Natural killer cell (primary cell): Measurements from ENCODE around the gene GTF3A. TPM values are rescaled to one million over a fixed set of nuclear protein-coding genes. Genes with fewer than 3 reads are reported as not detected.

Source experiments
- ATAC-seq, 3 donors: fragments of 150-1000 bp in 2 of 3; fragments of 200-7000 bp in 1 of 3; cut with Tn5 transposase; 1 replicate in 1 of 3; 2 replicates in 2 of 3; pipeline ENCODE4 v1.10.0; 2021; ENCODE audit warnings: mild to moderate bottlenecking in 2 of 3, moderate library complexity in 2 of 3
- DNase-seq, 2 donors: peaks; one replicate each; pipeline versions ENCODE4 v3.0.0 to v3.0.0-alpha.2; 2013 to 2021; ENCODE audit warnings: mixed read lengths in 1 of 2
- H3K27ac ChIP-seq: one replicate; pipeline ENCODE4 v1.5.1; 2013; ENCODE audit warnings: mild to moderate bottlenecking, low read length
- H3K27me3 ChIP-seq: one replicate; pipeline ENCODE4 v1.6.1; 2013; ENCODE audit warnings: low read length; ENCODE audit not compliant: control insufficient read depth, insufficient read depth
- H3K36me3 ChIP-seq: one replicate; pipeline ENCODE4 v1.6.1; 2013; ENCODE audit warnings: low read length; ENCODE audit not compliant: control insufficient read depth, insufficient read depth
- H3K4me1 ChIP-seq: one replicate; pipeline ENCODE4 v1.6.1; 2013; ENCODE audit warnings: low read length; ENCODE audit not compliant: control insufficient read depth, insufficient read depth
- H3K4me3 ChIP-seq: one replicate; pipeline ENCODE4 v1.5.1; 2013; ENCODE audit warnings: low read length
- H3K9me3 ChIP-seq: one replicate; pipeline ENCODE4 v1.6.1; 2013; ENCODE audit warnings: low read length; ENCODE audit not compliant: control insufficient read depth, insufficient read depth
- H3K27ac Mint-ChIP-seq, 2 donors: one replicate each; pipeline ENCODE4 v1.8.0; 2022; ENCODE audit warnings: mild to moderate bottlenecking in 2 of 2, mixed read lengths in 2 of 2, moderate library complexity in 1 of 2
- H3K27me3 Mint-ChIP-seq, 2 donors: one replicate each; pipeline ENCODE4 v1.8.0; 2022; ENCODE audit warnings: low read depth in 2 of 2, mixed read lengths in 2 of 2
- H3K36me3 Mint-ChIP-seq: one replicate; pipeline ENCODE4 v1.8.0; 2022; ENCODE audit warnings: mixed read lengths
- H3K4me1 Mint-ChIP-seq, 2 donors: one replicate each; pipeline ENCODE4 v1.8.0; 2022; ENCODE audit warnings: mixed read lengths in 2 of 2
- H3K4me3 Mint-ChIP-seq: one replicate; pipeline ENCODE4 v1.8.0; 2022; ENCODE audit warnings: mild to moderate bottlenecking, moderate library complexity, mixed read lengths
- H3K9me3 Mint-ChIP-seq, 2 donors: one replicate each; pipeline ENCODE4 v1.8.0; 2022; ENCODE audit warnings: mixed read lengths in 2 of 2
- CTCF ChIP-seq: fragments of 200-600 bp; IDR thresholded peaks from one replicate; pipeline ENCODE4 v1.8.0; 2022; ENCODE audit warnings: antibody characterized with exemption
- WGBS: methylation state at CpG from one replicate; pipeline ENCODE4 v1.1.7; 2013; ENCODE audit warnings: missing lambda C conversion rate; ENCODE audit not compliant: insufficient coverage; 5-methylcytosine and 5-hydroxymethylcytosine counted together
- intact Hi-C: fragments of 100-400 bp; cut with micrococcal nuclease; formaldehyde crosslinking; loops from one replicate; pipeline ENCODE4 v1.14.2; 2022
- total RNA-seq, 4 donors: library from RNA; stranded (reverse); fragments of 120-200 nt in 1 of 4; gene quantifications; one replicate each; pipeline versions ENCODE4 v1.2.3 to v1.2.4, GENCODE V29; 2013 to 2022

The GTF3A gene
- total RNA-seq, 3 donors from 2014 or later (not counting 1 experiment from before 2014, with no cell fraction given): 129 to 132 (median 130) TPM

DNA sequence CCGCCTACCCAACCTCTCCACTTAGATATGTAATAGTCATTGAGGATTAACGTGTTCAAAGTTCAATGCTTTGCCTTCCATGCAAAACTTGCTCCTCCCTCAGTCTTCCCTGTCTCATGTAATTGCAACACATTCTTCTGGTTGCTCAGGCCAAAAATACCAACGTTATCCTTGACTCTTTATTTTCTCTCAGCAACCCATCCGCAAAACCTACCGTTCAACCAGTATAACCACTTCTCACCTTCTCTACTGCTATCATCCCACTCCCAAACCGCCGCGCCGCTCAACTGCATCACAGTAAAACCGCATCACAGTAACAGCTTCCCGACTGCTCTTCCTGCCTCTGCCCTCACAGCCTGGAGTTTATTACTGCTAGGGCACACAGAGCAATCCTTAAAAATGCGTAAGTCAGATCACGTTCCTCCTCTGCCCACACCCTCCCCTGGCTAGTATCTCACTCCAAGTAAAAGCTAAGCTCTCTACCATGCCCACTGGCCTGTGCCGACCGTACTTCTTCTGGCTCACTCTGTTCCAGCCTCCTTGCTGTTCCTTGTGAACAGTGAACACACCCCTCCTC, 17.7 kb downstream of the GTF3A start:
- no peaks in the 10 kb centered on the region for H3K27me3 ChIP-seq
- Mint-ChIP-seq H3K4me1 (peaks cover 48 to 53% of the 10 kb centered on the region in 2 donors), H3K36me3 (no peaks in the 10 kb centered on the region), H3K9me3 (no peaks in the 10 kb centered on the region), H3K27ac (peak overlapping the region; percentile 53 to 78), H3K4me3 (peak overlapping the region; percentile 74), H3K27me3 (no peaks in the 10 kb centered on the region)
- intact Hi-C loops: no loop called here
- 12% methylated on average over 14 of the region's 15 CpGs for WGBS
- no peak for TF ChIP-seq CTCF
- H3K36me3 ChIP-seq: peaks cover 12% of the 10 kb centered on the region
- ATAC-seq: peak; percentile 57 to 62 (median 59)
- H3K4me3 ChIP-seq: peak overlapping the region; percentile 4
- H3K4me1 ChIP-seq: peaks cover 38% of the 10 kb centered on the region
- peak overlapping the region; percentile 51 for H3K27ac ChIP-seq
- H3K9me3 ChIP-seq: no peaks in the 10 kb centered on the region
- DNase-seq: peak in 1 of 2 donors; percentile 68

- H3K36me3 ChIP-seq: peaks cover 8% of the 10 kb centered on the region
- H3K9me3 Mint-ChIP-seq: no peaks in the 10 kb centered on the region
- no peaks in the 10 kb centered on the region for H3K9me3 ChIP-seq
- H3K4me1 ChIP-seq: peaks cover 38% of the 10 kb centered on the region
- no peaks in the 10 kb centered on the region for H3K27me3 Mint-ChIP-seq
- TF ChIP-seq CTCF: no peak
- ATAC-seq (no peak), DNase-seq (no peak)
- 90% methylated on average over 7 of the region's 7 CpGs for WGBS
- intact Hi-C loops: no loop called here
- H3K27me3 ChIP-seq: no peaks in the 10 kb centered on the region
- H3K4me1 Mint-ChIP-seq: peaks cover 49 to 55% of the 10 kb centered on the region in 2 donors
- no peak overlapping the region for H3K27ac ChIP-seq
- no peaks in the 10 kb centered on the region for H3K36me3 Mint-ChIP-seq
- H3K4me3 ChIP-seq: no peak overlapping the region
- H3K27ac Mint-ChIP-seq: peak overlapping the region; percentile 53 to 78
- peak overlapping the region; percentile 74 for H3K4me3 Mint-ChIP-seq
Observed at GRCh38 chr13:27442797-27443196, 18.4 kb downstream of the GTF3A start.

DNA sequence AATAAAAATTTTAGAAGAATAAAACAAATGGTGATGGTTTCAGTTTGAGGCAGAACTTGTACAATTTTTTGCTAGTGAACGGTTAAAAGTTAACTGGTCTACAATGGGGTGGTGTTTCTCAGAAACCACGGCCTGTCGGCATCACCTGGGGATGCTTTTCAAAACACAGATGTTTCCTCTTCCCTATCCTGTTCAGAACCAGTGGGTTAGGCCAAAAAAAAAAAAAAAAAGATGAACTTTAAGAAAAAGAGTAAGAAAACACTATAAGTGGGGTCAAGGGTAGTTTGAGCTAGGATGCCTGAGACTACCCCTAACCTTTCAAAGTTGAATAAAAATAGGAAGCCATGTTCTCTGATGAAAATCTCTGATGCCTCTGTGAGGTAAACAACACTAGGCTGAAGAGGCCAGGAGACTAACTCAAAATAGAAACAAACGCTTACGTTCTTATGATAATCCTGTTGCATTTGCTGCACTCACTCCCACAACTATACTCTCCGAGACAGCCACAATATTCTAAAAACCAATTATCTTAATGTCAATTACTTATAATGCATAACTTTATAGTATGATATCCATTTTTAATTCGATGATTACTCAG, 22.7 kb downstream of the GTF3A start:
- no peaks in the 10 kb centered on the region for H3K27me3 Mint-ChIP-seq
- no peaks in the 10 kb centered on the region for H3K36me3 ChIP-seq
- H3K27me3 ChIP-seq: no peaks in the 10 kb centered on the region
- DNase-seq (peak in 1 of 2 donors; percentile 57), ATAC-seq (no peak)
- WGBS: 22% methylated on average over 5 of the region's 7 CpGs
- H3K27ac ChIP-seq: peak overlapping the region; percentile 46
- peaks cover 26% of the 10 kb centered on the region for H3K4me1 ChIP-seq
- no peaks in the 10 kb centered on the region for H3K9me3 Mint-ChIP-seq
- intact Hi-C loops: no loop called here
- H3K36me3 Mint-ChIP-seq: no peaks in the 10 kb centered on the region
- no peak overlapping the region for H3K4me3 ChIP-seq
- H3K4me3 Mint-ChIP-seq: peak overlapping the region; percentile 47
- no peak for TF ChIP-seq CTCF
- H3K4me1 Mint-ChIP-seq: peaks cover 50 to 53% of the 10 kb centered on the region in 2 donors
- H3K27ac Mint-ChIP-seq: peak overlapping the region; percentile 84 to 97
- no peaks in the 10 kb centered on the region for H3K9me3 ChIP-seq
